Subcutaneous abdominal adipose tissue (tissue), 5 donors: ENCODE results near the gene PSEN1.

Experiments
- H3K27ac ChIP-seq: one replicate; pipeline ENCODE4 v1.7.0; 2013; ENCODE audit warnings: low read depth, mild to moderate bottlenecking, inconsistent platforms, low read length, moderate library complexity
- H3K27me3 ChIP-seq, 5 donors: one replicate each; pipeline ENCODE4 v1.7.0; 2013; ENCODE audit warnings: low read length in 5 of 5, inconsistent platforms in 1 of 5; ENCODE audit not compliant: control insufficient read depth in 5 of 5, insufficient read depth in 4 of 5
- H3K36me3 ChIP-seq, 5 donors: one replicate each; pipeline ENCODE4 v1.7.0; 2013; ENCODE audit warnings: low read length in 5 of 5; ENCODE audit not compliant: control insufficient read depth in 5 of 5, insufficient read depth in 5 of 5
- H3K4me1 ChIP-seq, 5 donors: one replicate each; pipeline ENCODE4 v1.7.0; 2013; ENCODE audit warnings: low read length in 5 of 5, mild to moderate bottlenecking in 3 of 5, moderate library complexity in 1 of 5; ENCODE audit not compliant: control insufficient read depth in 5 of 5, insufficient read depth in 5 of 5
- H3K4me3 ChIP-seq, 5 donors: one replicate each; pipeline ENCODE4 v1.7.0; 2013; ENCODE audit warnings: low read length in 5 of 5, low read depth in 1 of 5
- H3K9ac ChIP-seq, 5 donors: one replicate each; pipeline ENCODE4 v1.7.0; 2013; ENCODE audit warnings: low read length in 5 of 5, mild to moderate bottlenecking in 4 of 5, moderate library complexity in 3 of 5
- H3K9me3 ChIP-seq, 5 donors: one replicate each; pipeline ENCODE4 v1.7.0; 2013; ENCODE audit warnings: low read length in 5 of 5; ENCODE audit not compliant: control insufficient read depth in 5 of 5
- donor health status: healthy.
- donor health status: healthy.
- donor health status: healthy.
- donor health status: healthy.
- donor health status: healthy.

The PSEN1 gene

DNA sequence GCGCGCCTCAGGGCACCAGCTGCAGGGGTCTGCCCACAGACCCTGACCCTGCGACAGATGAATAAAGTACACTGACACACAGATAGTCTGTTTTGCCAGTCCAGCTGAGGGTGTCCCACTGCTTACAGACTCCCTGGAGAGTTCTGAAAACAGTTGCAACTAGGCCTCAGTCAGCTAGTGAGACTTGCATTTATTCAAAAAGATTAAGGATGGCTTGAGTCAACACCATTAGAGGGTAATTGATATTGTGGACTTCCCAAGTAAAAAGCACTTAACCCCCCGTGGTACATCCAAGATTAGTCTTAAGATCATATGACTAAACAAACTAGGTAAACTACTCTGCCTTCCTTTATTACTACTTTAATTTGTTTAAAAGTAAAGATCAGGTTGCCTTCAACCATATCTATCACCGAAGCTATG lies 11.1 kb upstream of the PSEN1 start:
- H3K4me1 ChIP-seq, result no peaks in the 10 kb centered on the region
- H3K27ac ChIP-seq, result no peak overlapping the region
- H3K27me3 ChIP-seq, result no peaks in the 10 kb centered on the region
- no peaks in the 10 kb centered on the region for H3K9me3 ChIP-seq
- no peak overlapping the region for H3K9ac ChIP-seq
- no peak overlapping the region for H3K4me3 ChIP-seq
- H3K36me3 ChIP-seq, result peaks cover 13 to 38% (median 25%) of the 10 kb centered on the region in 5 donors

DNA sequence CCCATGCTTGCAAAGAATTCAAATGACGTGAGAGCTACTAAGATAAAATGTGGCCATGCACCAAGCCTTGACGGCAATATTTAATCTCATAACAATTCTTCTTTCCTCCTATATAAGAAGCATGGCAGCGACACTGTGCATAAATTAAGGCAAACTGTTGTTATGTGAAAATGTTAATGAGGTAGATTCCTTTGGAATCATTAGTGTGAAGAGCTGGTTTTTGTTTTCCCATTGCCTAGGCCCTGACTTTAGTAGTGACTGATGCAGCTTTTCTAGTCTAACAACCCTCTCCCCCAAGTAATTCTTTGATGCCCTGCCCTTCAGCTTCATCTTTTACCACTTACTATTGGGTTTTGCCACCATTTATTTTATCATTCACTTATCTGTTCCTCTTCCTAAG lies 10.6 kb upstream of the PSEN1 start:
- Histone ChIP-seq H3K9me3 (no peaks in the 10 kb centered on the region), H3K4me1 (no peaks in the 10 kb centered on the region), H3K9ac (no peak overlapping the region), H3K4me3 (no peak overlapping the region), H3K36me3 (peaks cover 11 to 37% (median 21%) of the 10 kb centered on the region in 5 donors), H3K27ac (no peak overlapping the region), H3K27me3 (no peaks in the 10 kb centered on the region)

DNA sequence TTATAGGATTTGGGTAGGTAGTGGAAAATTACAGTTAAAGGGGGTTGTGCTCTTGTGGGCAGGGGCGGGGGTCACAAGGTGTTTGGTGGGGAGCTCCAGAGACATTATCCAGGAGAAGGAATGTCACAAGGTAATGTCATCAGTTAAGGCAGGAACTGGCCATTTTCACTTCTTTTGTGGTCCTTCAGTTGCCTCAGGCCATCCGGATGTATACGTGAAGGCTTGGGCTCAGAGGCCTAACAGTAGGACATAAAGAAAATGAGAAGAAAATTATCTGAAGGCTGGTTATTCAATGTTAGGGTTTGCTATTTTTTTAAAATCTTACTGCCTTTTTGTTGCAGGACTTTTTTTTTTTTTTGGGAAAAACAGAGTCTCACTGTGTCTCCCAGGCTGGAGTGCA lies 2.5 kb upstream of the PSEN1 start:
- H3K9me3 ChIP-seq, result peaks cover 0 to 2% (median 0%) of the 10 kb centered on the region in 5 donors
- no peak overlapping the region for H3K27ac ChIP-seq
- no peaks in the 10 kb centered on the region for H3K27me3 ChIP-seq
- no peak overlapping the region for H3K9ac ChIP-seq
- H3K4me1 ChIP-seq, result peaks cover 9 to 18% (median 17%) of the 10 kb centered on the region in 5 donors
- H3K36me3 ChIP-seq, result no peaks in the 10 kb centered on the region
- H3K4me3 ChIP-seq, result no peak overlapping the region

DNA sequence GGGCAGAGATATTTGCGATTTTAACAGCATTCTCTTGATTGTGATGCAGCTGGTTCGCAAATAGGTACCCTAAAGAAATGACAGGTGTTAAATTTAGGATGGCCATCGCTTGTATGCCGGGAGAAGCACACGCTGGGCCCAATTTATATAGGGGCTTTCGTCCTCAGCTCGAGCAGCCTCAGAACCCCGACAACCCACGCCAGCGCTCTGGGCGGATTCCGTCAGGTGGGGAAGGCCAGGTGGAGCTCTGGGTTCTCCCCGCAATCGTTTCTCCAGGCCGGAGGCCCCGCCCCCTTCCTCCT lies 271 bp upstream of the PSEN1 start:
- Histone ChIP-seq H3K4me3 (peak overlapping the region; percentile 70 to 96 (median 80)), H3K36me3 (no peaks in the 10 kb centered on the region), H3K9ac (peak overlapping the region in 4 of 5 donors; percentile 72 to 95 (median 84)), H3K9me3 (peaks cover 0 to 2% (median 0%) of the 10 kb centered on the region in 5 donors), H3K27ac (peak overlapping the region; percentile 93), H3K27me3 (no peaks in the 10 kb centered on the region), H3K4me1 (peaks cover 9 to 19% (median 17%) of the 10 kb centered on the region in 5 donors)

DNA sequence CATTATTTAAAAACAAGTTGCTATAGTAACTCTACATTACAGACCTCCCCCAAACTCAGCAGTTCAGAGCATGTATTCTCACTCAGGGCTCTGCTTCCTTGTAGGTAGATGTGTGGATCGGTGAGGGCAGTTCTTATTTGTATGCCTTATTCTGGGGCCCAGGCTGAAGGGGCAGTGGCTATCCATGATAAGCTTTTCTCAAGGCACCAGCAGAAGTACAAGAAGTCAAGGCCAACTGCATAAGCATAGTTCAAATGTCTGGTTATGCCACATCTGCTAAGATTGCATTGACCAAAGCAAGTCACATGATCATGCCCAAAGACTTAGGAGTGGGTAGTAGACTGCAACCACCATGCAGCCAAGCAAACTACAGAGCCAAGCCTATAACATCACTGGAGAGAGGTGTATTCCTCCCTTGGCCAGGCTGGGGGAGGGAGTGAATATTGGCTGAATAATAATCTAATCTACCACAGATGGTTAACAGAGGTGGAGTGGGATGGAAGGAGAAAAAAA lies 4.6 kb downstream of the PSEN1 start:
- H3K9me3 ChIP-seq, result no peaks in the 10 kb centered on the region
- H3K36me3 ChIP-seq, result no peaks in the 10 kb centered on the region
- H3K4me1 ChIP-seq, result peaks cover 7 to 27% (median 20%) of the 10 kb centered on the region in 5 donors
- no peak overlapping the region for H3K4me3 ChIP-seq
- H3K9ac ChIP-seq, result no peak overlapping the region
- H3K27me3 ChIP-seq, result no peaks in the 10 kb centered on the region
- no peak overlapping the region for H3K27ac ChIP-seq

DNA sequence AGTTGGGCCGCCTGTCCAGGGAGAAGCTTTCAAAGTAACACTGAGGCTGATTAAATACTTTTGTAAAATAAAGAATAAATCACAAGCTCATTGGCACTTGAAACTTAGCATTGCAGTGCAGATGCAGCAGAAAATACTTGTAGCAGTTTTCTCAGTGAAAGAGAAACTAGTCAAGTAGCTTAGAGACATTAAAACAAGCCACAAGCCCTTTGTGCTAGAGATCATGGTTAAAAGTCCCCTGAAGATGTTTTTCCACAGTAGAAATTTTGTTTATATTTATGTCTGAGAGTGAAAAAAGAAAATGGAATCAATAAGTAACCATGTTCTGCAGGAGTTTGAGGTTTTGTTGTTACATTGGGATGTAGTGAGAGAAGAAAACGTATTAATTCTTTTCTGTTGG lies 5.9 kb downstream of the PSEN1 start:
- Histone ChIP-seq H3K27me3 (no peaks in the 10 kb centered on the region), H3K27ac (no peak overlapping the region), H3K4me1 (peaks cover 3 to 19% (median 11%) of the 10 kb centered on the region in 5 donors), H3K9me3 (no peaks in the 10 kb centered on the region), H3K36me3 (no peaks in the 10 kb centered on the region), H3K9ac (no peak overlapping the region), H3K4me3 (no peak overlapping the region)

DNA sequence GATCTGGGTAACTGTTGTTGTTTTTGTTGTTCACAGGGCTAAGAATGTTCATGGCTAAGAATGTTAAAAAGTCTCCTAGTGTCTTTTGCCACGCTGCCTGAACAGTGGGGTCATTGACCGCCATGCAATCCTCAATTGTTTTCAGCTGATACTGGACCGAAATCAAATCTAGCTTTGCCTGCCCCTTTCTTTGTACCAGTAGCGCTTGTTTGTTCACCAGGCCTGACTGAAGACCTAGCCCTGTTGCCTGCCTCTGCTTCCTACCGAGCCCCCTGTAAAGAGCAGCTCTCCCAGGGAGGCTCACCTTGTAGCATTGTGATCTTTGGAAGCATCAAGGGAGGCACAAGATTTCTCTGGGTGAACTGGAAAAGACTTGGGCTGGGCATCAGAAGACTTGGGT lies 6.7 kb downstream of the PSEN1 start:
- Histone ChIP-seq H3K4me3 (no peak overlapping the region), H3K4me1 (peaks cover 0 to 12% (median 5%) of the 10 kb centered on the region in 5 donors), H3K27me3 (no peaks in the 10 kb centered on the region), H3K27ac (no peak overlapping the region), H3K36me3 (peaks cover 2 to 4% (median 3%) of the 10 kb centered on the region in 5 donors), H3K9ac (peak overlapping the region in 1 of 5 donors; percentile 41), H3K9me3 (no peaks in the 10 kb centered on the region)

DNA sequence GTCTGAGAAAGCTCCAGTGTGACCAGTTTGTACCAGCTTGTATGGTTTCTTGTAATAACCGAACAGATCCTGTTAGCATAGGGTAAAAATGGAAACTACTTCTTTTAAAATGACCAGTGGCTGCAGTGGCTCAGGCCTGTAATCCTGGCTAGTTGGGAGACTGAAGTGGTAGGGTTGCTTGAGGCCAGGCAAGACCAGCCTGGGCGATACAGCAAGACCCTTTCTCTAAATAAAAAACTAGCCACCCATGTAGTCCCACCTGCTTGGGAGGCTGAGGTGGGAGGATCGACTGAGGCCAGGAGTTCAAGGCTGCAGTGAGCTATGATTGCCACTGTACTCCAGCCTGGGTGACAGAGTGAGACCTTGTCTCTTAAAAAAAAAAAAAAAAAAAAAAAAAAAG lies 7.3 kb downstream of the PSEN1 start:
- no peaks in the 10 kb centered on the region for H3K27me3 ChIP-seq
- no peaks in the 10 kb centered on the region for H3K9me3 ChIP-seq
- no peak overlapping the region for H3K4me3 ChIP-seq
- H3K9ac ChIP-seq, result no peak overlapping the region
- peaks cover 0 to 12% (median 5%) of the 10 kb centered on the region in 5 donors for H3K4me1 ChIP-seq
- H3K27ac ChIP-seq, result no peak overlapping the region
- H3K36me3 ChIP-seq, result peaks cover 7 to 10% (median 8%) of the 10 kb centered on the region in 5 donors

DNA sequence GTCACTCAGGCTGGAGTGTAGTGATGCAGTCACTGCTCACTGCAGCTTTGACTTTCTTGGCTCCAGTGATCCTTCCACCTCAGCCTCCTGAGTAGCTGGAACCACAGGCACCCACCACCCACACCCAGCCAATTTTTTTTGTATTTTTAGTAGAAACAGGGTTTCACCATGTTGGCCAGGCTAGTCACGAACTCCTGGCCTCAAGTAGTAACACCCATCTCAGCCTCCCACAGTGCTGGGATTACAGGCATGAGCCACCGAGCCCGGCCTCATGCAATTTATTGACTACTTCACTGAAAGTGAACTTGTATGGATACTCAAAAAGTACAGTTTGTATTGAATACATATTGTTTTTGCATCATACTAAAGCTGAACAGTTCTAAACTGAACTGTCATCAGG lies 9.1 kb downstream of the PSEN1 start:
- Histone ChIP-seq H3K36me3 (peaks cover 14 to 27% (median 21%) of the 10 kb centered on the region in 5 donors), H3K27me3 (no peaks in the 10 kb centered on the region), H3K9ac (no peak overlapping the region), H3K4me3 (no peak overlapping the region), H3K27ac (no peak overlapping the region), H3K4me1 (peaks cover 2 to 12% (median 5%) of the 10 kb centered on the region in 5 donors), H3K9me3 (no peaks in the 10 kb centered on the region)

DNA sequence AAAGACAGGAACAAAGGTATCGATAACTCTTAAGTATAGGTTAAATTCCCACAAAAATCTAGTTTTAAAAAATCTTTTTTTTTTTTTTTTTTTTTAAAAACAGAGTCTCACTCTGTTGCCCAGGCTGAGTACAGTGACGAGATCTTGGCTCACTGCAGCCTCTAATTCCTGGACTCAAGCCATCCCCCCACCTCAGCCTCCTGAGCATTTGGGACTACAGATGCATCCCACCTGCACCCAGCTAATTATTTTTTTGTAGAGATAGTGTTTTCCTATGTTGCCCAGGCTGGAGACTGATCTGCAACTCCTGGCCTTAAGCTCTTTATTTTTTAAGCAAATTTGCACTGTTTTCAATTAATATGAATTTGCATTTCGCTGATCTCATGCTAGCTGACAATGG lies 9.8 kb downstream of the PSEN1 start:
- Histone ChIP-seq H3K27ac (no peak overlapping the region), H3K9ac (no peak overlapping the region), H3K27me3 (no peaks in the 10 kb centered on the region), H3K4me3 (no peak overlapping the region), H3K9me3 (no peaks in the 10 kb centered on the region), H3K36me3 (peaks cover 14 to 30% (median 21%) of the 10 kb centered on the region in 5 donors), H3K4me1 (peaks cover 2 to 12% (median 5%) of the 10 kb centered on the region in 5 donors)
